Mucosa of stomach (tissue), 1 donor: ENCODE measurements around the gene MALRD1.

Source experiments
- H3K27me3 ChIP-seq: one replicate; pipeline ENCODE4 v1.7.0; 2013; ENCODE audit warnings: mild to moderate bottlenecking, low read length; ENCODE audit not compliant: control insufficient read depth, insufficient read depth
- H3K36me3 ChIP-seq: one replicate; pipeline ENCODE4 v1.7.0; 2013; ENCODE audit warnings: low read length; ENCODE audit not compliant: control insufficient read depth, insufficient read depth
- H3K4me1 ChIP-seq: one replicate; pipeline ENCODE4 v1.7.0; 2013; ENCODE audit warnings: mild to moderate bottlenecking, low read length; ENCODE audit not compliant: control insufficient read depth, insufficient read depth
- H3K4me3 ChIP-seq: one replicate; pipeline ENCODE4 v1.7.0; 2013; ENCODE audit warnings: low read length
- H3K9ac ChIP-seq: one replicate; pipeline ENCODE4 v1.7.0; 2013; ENCODE audit warnings: mild to moderate bottlenecking, low read length, moderate library complexity
- H3K9me3 ChIP-seq: one replicate; pipeline ENCODE4 v1.7.0; 2013; ENCODE audit warnings: mild to moderate bottlenecking, low read length, moderate library complexity; ENCODE audit not compliant: control insufficient read depth
- donor health status: Pancreatic carcinoma.

The MALRD1 gene

DNA sequence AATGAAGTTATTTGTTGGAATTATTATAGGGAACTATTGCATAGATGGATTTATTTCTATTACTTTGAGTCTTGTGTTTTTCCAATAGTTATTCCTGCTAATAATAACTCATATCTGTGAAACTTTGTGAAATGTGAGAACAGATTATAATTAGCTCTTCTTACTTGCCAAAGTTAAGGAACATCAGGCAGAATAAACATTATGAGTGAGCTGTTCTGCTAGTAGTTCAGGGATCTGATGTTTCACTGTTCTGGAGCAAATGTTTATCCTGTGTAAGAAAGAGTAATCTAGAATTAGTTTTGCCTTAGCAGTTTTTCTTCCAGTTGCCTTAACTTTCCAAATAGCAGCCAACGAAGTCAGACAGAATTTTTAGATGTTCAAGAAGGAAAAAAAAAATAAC lies 522.4 kb downstream of the MALRD1 start:
- Histone ChIP-seq H3K36me3 (no peaks in the 10 kb centered on the region), H3K4me3 (no peak overlapping the region), H3K9me3 (no peaks in the 10 kb centered on the region), H3K4me1 (no peaks in the 10 kb centered on the region), H3K27me3 (no peaks in the 10 kb centered on the region), H3K9ac (no peak overlapping the region)

DNA sequence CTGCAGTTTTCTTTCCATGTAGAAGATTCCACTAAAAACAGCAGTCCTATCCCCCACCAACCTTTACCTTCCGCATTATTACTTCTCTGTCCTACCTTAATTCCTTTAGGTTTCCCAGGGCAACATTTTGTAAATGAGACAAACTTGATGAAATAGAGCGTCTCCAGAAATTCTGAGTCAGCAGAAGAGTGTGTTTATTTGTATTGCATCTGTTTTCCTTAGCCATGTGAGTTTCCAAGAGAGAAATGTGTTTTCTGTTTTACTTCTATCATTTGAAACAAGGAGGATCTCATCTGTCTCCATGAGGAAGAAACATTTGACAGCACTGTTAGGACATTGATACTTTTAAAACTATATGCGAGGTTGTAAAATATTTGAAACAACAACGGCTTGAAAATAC lies 523.5 kb downstream of the MALRD1 start:
- Histone ChIP-seq H3K9ac (no peak overlapping the region), H3K9me3 (no peaks in the 10 kb centered on the region), H3K4me3 (no peak overlapping the region), H3K36me3 (no peaks in the 10 kb centered on the region), H3K27me3 (no peaks in the 10 kb centered on the region), H3K4me1 (no peaks in the 10 kb centered on the region)

DNA sequence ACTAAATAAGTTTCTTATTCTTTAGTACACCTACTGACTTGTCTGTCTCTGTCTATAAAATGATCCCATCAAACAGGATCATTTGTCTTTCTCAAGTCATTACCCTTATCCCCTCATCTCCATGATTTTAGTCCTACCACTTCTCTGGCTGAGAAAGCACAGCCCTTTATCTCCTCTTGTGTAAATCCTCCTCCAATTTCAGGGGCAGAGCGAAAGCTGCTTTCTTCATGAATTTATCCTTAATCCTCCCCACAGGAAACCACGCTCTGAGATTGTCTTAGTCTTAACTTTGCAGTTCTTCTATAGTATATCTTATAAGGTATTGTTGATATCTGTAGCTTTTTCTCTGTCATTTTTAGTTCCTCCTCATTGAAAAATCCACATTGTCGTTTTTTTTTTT lies 528.0 kb downstream of the MALRD1 start:
- Histone ChIP-seq H3K9me3 (peaks cover 5% of the 10 kb centered on the region), H3K4me1 (no peaks in the 10 kb centered on the region), H3K27me3 (no peaks in the 10 kb centered on the region), H3K9ac (no peak overlapping the region), H3K36me3 (no peaks in the 10 kb centered on the region), H3K4me3 (no peak overlapping the region)

DNA sequence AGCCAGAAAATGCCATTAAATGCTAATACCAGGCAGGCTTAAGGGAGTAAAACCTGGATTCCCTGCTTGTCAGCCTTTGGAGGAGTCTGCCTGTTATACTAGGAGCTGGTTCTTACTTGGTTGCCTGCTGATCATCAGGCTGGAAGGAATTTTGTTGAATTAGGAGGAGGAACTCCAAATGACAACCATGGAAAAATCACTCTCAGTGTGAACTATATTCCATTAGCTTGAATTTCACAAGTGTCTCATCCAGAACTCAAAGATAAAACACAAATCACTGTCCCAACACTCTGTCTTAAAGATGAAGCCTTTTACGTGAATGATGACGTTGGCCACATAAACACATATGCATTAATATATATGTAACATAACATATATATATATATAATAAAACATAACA lies 528.8 kb downstream of the MALRD1 start:
- H3K9ac ChIP-seq = no peak overlapping the region
- H3K27me3 ChIP-seq = no peaks in the 10 kb centered on the region
- no peaks in the 10 kb centered on the region for H3K4me1 ChIP-seq
- peaks cover 5% of the 10 kb centered on the region for H3K9me3 ChIP-seq
- no peak overlapping the region for H3K4me3 ChIP-seq
- H3K36me3 ChIP-seq = no peaks in the 10 kb centered on the region

DNA sequence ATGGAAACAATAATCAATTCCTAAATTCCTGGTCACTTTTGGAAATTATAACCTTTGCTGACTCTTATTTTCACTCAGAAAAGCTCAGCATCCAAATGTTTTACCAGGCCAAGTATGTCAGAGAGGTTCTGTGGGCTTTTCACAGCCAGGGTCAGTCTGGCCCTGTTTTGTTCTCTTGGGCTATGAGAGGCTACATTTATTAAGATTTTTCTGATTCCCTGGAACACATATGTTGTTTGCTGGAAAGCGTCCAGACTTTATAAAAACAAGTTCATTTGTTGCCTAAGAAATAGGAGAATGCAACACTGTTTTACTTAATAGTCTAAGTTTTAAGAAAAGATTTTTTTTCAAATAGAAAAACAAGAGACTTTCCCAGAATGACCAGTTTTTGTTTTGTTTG lies 529.2 kb downstream of the MALRD1 start:
- Histone ChIP-seq H3K27me3 (no peaks in the 10 kb centered on the region), H3K4me1 (no peaks in the 10 kb centered on the region), H3K9me3 (peaks cover 5% of the 10 kb centered on the region), H3K9ac (no peak overlapping the region), H3K4me3 (no peak overlapping the region), H3K36me3 (no peaks in the 10 kb centered on the region)

DNA sequence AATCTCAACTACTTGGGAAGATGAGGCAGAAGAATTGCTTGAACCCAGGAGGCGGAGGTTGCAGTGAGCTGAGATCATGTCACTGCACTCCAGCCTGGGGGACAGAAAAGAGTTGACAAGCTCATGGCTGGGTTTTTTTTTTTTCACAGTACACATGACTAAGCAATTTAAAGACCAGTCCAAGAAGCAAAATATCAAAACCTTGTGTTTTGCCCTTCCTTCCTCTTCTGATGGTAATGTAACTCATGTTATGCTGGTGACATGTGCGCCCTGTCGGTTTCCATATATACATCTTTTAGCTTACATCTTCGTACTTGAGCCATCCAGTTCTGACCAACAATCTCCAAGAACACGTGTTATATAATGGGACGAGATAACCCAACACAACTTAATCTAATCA lies 530.0 kb downstream of the MALRD1 start:
- Histone ChIP-seq H3K4me1 (no peaks in the 10 kb centered on the region), H3K36me3 (no peaks in the 10 kb centered on the region), H3K4me3 (no peak overlapping the region), H3K9me3 (peaks cover 5% of the 10 kb centered on the region), H3K27me3 (no peaks in the 10 kb centered on the region), H3K9ac (no peak overlapping the region)

DNA sequence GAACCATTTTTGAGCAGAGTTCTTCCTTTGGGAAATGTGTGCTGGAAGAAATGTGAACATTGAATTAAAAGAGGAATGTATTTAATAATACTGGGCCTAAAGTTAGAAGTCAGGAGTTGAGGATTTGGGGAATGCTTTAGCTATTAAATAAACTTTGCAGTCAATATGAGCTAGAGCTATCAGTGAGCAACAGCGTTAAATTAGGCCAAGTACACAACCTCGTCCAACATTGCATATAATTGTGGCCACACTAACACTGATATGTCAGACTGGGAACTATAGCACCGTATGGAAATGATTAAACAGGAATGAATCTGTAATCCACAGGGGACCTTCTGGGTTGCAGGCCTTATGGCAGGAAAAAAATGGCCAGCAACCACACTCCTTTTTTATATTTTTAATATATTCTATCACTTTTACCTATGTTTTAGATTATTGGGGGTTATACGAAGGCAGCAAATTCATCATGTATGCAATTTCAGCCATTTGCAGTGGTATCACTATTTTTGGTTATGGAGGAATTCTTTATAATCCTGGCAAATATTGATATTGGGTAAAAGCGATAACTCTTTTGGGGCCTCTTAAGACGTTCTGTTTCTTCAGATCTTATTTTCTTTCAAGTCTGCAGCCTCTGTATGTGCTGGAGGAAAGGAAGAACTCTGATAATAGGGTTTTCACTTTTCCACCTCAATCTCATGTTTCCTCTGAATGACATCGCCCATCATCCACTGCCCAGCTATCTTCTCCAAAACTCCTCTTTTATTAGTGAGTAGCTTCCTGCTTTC lies 531.4 kb downstream of the MALRD1 start:
- Histone ChIP-seq H3K4me1 (no peaks in the 10 kb centered on the region), H3K4me3 (no peak overlapping the region), H3K9me3 (peaks cover 5% of the 10 kb centered on the region), H3K9ac (no peak overlapping the region), H3K27me3 (no peaks in the 10 kb centered on the region), H3K36me3 (no peaks in the 10 kb centered on the region)

DNA sequence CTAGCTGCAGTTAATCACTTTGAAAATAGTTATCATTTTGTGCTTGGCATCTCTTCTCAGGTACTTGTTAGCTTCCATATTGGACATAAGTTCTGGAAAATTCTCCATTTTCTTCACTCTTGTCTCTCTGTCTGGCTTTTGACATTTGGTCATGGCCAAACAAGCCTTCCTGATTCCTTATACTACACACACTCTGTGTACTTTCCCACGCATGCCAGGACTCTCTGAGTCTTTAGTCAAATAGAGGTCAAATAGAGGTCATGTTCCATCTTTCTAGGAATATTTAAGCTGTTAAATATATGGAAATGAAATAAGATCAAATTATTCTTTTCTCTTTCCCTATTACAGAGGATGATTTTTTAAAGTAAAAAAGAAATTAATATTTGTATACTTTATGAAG lies 532.1 kb downstream of the MALRD1 start:
- H3K9me3 ChIP-seq = peaks cover 5% of the 10 kb centered on the region
- no peaks in the 10 kb centered on the region for H3K36me3 ChIP-seq
- no peaks in the 10 kb centered on the region for H3K27me3 ChIP-seq
- H3K9ac ChIP-seq = no peak overlapping the region
- no peak overlapping the region for H3K4me3 ChIP-seq
- no peaks in the 10 kb centered on the region for H3K4me1 ChIP-seq

DNA sequence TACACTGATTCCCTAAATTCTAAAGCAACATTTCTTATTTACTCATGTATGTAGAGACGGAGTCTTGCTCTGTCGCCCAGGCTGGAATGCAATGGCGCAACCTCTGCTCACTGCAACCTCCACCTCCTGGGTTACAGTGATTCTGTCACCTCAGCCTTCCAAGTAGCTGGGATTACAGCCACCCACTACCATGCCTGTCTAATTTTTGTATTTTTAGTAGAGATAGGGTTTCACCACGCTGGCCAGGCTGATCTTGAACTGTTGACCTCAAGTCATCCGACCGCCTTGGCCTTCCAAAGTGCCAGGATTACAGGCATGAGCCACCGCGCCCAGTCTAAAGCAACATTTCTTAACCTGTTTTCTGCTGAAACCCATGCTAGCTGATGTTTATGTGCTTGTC lies 540.0 kb downstream of the MALRD1 start:
- Histone ChIP-seq H3K4me1 (no peaks in the 10 kb centered on the region), H3K9me3 (no peaks in the 10 kb centered on the region), H3K27me3 (no peaks in the 10 kb centered on the region), H3K4me3 (no peak overlapping the region), H3K9ac (no peak overlapping the region), H3K36me3 (no peaks in the 10 kb centered on the region)

DNA sequence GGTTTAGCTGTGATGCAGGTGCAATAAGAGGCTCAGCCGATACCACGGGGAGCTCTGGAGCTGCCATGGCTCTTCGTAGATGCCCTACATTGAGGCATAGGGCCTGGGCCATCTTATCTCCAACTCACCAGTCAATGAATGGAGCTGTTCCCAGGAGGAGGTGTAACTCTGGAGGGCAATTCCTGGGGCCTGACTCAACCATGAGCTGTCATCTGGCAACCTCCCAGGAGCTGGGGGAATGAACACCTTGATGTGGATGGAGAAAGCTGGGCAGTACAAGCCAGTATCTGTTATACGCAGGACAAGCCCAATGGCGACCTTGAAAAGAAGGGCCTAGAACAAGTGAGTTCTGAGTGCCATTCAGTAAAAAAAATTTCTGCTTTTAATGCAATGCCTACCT lies 543.7 kb downstream of the MALRD1 start:
- Histone ChIP-seq H3K4me1 (no peaks in the 10 kb centered on the region), H3K4me3 (no peak overlapping the region), H3K9me3 (no peaks in the 10 kb centered on the region), H3K9ac (no peak overlapping the region), H3K36me3 (no peaks in the 10 kb centered on the region), H3K27me3 (no peaks in the 10 kb centered on the region)

DNA sequence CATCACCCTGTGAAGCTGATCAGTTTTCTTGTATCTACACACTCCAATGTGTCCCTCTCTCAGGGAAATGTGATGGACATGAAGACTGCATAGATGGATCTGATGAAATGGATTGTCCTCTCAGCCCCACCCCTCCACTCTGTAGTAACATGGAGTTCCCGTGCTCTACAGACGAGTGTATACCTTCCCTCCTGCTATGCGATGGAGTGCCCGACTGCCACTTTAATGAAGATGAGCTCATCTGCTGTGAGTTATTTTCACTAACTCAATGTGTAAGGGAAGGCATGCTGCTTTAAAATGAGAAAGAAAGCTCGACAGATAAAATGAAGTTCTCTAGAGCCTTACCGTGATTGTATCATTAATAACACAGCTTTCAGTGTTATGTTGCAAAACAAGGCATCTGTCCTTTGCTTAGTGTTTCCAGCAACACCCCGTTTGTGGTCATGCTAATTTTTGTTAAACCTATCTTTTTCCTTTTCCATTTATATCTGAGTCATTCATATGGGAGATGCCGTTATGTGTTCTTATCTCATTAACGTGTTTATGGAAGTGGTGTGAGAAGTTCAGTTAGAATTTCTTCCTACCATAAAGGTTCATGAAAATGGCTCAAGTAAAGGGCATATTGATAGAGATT lies 546.7 kb downstream of the MALRD1 start:
- H3K9me3 ChIP-seq = no peaks in the 10 kb centered on the region
- H3K27me3 ChIP-seq = no peaks in the 10 kb centered on the region
- H3K9ac ChIP-seq = no peak overlapping the region
- no peaks in the 10 kb centered on the region for H3K36me3 ChIP-seq
- no peaks in the 10 kb centered on the region for H3K4me1 ChIP-seq
- no peak overlapping the region for H3K4me3 ChIP-seq

DNA sequence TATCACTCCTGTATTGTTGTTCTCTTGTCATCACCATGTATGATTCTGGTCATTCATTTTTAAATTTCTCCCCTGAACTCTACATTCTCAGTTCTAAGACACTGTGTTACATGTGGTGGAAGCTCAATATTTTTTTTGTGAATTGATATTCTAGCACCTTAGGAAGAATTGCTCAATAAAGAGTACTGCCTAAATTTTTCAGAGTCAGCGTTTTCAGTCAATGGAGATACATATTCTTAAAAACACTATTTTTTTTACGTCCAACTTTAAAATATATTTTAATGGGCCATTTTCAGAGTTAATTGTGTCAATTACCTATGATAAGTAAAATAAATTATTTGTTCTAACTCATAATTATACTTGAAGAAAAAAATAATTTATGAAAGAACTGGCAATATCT lies 557.2 kb downstream of the MALRD1 start:
- no peaks in the 10 kb centered on the region for H3K36me3 ChIP-seq
- H3K9me3 ChIP-seq = no peaks in the 10 kb centered on the region
- H3K9ac ChIP-seq = no peak overlapping the region
- H3K4me3 ChIP-seq = no peak overlapping the region
- no peaks in the 10 kb centered on the region for H3K27me3 ChIP-seq
- H3K4me1 ChIP-seq = no peaks in the 10 kb centered on the region
